ENCODE measurements around the gene CUTA.

CUTA gene

DNA sequence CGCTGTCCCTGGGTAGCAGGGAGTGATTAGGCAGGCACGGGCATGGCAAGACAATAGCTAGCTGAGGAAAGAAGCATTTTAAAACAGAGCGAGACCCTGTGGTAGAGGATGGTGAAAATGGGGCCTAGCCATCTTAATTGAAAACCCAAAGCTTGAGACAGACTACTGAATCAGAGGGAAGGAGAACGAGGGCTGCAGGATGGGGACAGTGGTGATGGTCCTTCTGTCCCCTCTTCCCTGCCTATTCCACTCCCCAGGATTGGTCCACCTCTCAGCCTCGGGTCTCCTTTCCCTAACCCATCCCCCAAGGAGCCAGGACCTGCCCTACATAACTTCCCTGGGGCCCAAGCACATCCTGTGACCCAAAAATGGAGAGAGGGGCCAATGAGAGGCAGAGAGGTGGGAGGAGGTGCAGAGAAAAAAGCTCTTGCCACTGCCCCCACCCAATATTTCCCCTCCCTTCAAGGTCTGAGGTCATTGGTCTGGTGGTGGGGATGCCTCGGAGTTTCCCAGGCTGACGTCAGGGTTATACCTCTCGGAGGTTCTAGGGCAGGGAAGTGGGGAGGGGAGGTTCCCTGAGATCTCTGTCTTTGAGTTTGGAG is 884 bp upstream of the CUTA start:
- Histone ChIP-seq H3K9ac (ENCODE audit: low read depth, low read length) (peak overlapping the region; percentile 78), H3K4me1 (ENCODE audit: control insufficient read depth, insufficient read depth, low read length) (peaks cover 25% of the 10 kb centered on the region)

GRCh38 chr6:33417128-33417902 is 592 bp downstream of the CUTA start:
- Histone ChIP-seq H3K4me1 (ENCODE audit: control insufficient read depth, insufficient read depth, low read length) (peaks cover 25% of the 10 kb centered on the region), H3K9me3 (replicated peaks; ENCODE audit: low read length) (no peaks in the 10 kb centered on the region), H3K27me3 (ENCODE audit: control insufficient read depth, insufficient read depth, low read length) (no peaks in the 10 kb centered on the region)

More for the DNA sequence above, 884 bp upstream of the CUTA start:
- H3K9me3 ChIP-seq (replicated peaks; ENCODE audit: low read length), result no peaks in the 10 kb centered on the region
- H3K4me3 ChIP-seq (ENCODE audit: low read length), result peak overlapping the region; percentile 67
- H3K4me2 ChIP-seq (ENCODE audit: low read length), result peak overlapping the region; percentile 95
- no peaks in the 10 kb centered on the region for H3K27me3 ChIP-seq (ENCODE audit: control insufficient read depth, insufficient read depth, low read length)
- H3K36me3 ChIP-seq (ENCODE audit: insufficient read depth, low read length), result peaks cover 25% of the 10 kb centered on the region

GRCh38 chr6:33416386-33417127 is 1.4 kb downstream of the CUTA start:
- no peaks in the 10 kb centered on the region for H3K9me3 ChIP-seq (replicated peaks; ENCODE audit: low read length)
- H3K9ac ChIP-seq (ENCODE audit: low read depth, low read length), result peak overlapping the region; percentile 87
- H3K4me3 ChIP-seq (ENCODE audit: low read length), result peak overlapping the region; percentile 80
- H3K27me3 ChIP-seq (ENCODE audit: control insufficient read depth, insufficient read depth, low read length), result no peaks in the 10 kb centered on the region
- H3K36me3 ChIP-seq (ENCODE audit: insufficient read depth, low read length), result peaks cover 40% of the 10 kb centered on the region
- peaks cover 27% of the 10 kb centered on the region for H3K4me1 ChIP-seq (ENCODE audit: control insufficient read depth, insufficient read depth, low read length)
- H3K4me2 ChIP-seq (ENCODE audit: low read length), result peak overlapping the region; percentile 92

More at GRCh38 chr6:33417128-33417902, 592 bp downstream of the CUTA start:
- Histone ChIP-seq H3K36me3 (ENCODE audit: insufficient read depth, low read length) (peaks cover 38% of the 10 kb centered on the region), H3K4me3 (ENCODE audit: low read length) (peak overlapping the region; percentile 80), H3K9ac (ENCODE audit: low read depth, low read length) (peak overlapping the region; percentile 87), H3K4me2 (ENCODE audit: low read length) (peak overlapping the region; percentile 92)

DNA sequence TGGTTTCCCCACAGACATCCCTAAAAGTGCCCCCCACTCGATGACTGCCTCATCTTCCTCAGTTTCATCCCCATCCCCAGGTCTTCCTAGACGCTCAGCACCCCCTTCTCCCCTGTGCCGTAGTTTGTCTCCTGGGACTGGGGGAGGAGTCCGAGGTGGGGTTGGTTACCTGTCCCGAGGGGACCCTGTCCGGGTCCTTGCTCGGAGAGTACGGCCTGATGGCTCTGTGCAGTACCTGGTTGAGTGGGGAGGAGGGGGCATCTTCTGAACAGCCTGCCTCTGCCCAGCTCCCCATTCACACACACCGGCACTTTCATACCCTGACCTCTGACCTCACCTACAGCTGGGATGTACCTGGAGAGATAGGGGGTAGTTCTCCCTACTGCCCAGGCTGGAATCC is 2.1 kb downstream of the CUTA start:
- Histone ChIP-seq H3K27me3 (ENCODE audit: control insufficient read depth, insufficient read depth, low read length) (no peaks in the 10 kb centered on the region), H3K36me3 (ENCODE audit: insufficient read depth, low read length) (peaks cover 40% of the 10 kb centered on the region), H3K9me3 (replicated peaks; ENCODE audit: low read length) (no peaks in the 10 kb centered on the region), H3K9ac (ENCODE audit: low read depth, low read length) (peak overlapping the region; percentile 87), H3K4me2 (ENCODE audit: low read length) (peak overlapping the region; percentile 92), H3K4me1 (ENCODE audit: control insufficient read depth, insufficient read depth, low read length) (peaks cover 31% of the 10 kb centered on the region), H3K4me3 (ENCODE audit: low read length) (peak overlapping the region; percentile 80)

- Histone ChIP-seq H3K4me2 (ENCODE audit: low read length) (peak overlapping the region; percentile 92), H3K4me1 (ENCODE audit: control insufficient read depth, insufficient read depth, low read length) (peaks cover 34% of the 10 kb centered on the region), H3K27me3 (ENCODE audit: control insufficient read depth, insufficient read depth, low read length) (no peaks in the 10 kb centered on the region), H3K9me3 (replicated peaks; ENCODE audit: low read length) (no peaks in the 10 kb centered on the region), H3K9ac (ENCODE audit: low read depth, low read length) (no peak overlapping the region), H3K4me3 (ENCODE audit: low read length) (no peak overlapping the region), H3K36me3 (ENCODE audit: insufficient read depth, low read length) (peaks cover 40% of the 10 kb centered on the region)
Observed at GRCh38 chr6:33414592-33415271, 3.2 kb downstream of the CUTA start.

DNA sequence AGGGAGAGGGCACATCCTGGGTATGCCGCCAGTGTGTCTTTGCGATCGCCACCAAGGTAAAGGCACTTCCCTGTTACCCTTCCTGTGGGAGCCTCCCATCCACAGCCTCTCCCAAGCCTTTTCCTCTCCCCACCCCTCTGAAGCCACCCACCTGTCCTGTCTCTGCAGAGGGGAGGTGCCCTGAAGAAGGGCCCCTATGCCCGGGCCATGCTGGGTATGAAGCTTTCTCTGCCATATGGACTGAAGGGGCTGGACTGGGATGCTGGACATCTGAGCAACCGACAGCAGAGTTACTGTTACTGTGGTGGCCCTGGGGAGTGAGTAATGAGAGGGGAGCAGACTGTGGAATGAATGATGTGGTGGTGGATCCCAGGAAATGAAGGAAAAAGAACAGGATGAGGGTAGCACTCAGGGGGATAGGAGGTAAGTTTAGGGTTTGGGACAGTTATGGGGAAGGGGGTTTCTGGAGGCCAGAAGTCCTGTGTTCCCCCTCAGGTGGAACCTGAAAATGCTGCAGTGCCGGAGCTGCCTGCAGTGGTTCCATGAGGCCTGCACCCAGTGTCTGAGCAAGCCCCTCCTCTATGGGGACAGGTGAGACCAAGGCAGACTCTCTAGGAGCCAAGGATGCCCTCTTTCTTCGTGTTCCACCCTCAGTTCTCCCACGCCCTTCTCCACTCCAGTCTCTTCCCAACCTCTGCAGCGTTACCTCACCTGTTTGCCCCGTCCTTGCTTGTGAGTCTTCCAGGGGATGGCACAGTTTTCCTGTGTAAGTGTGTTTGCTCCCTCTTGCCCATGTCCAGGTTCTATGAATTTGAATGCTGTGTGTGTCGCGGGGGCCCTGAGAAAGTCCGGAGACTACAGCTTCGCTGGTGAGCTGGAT is 4.4 kb downstream of the CUTA start:
- no peaks in the 10 kb centered on the region for H3K27me3 ChIP-seq (ENCODE audit: control insufficient read depth, insufficient read depth, low read length)
- peaks cover 34% of the 10 kb centered on the region for H3K4me1 ChIP-seq (ENCODE audit: control insufficient read depth, insufficient read depth, low read length)
- no peak overlapping the region for H3K4me3 ChIP-seq (ENCODE audit: low read length)
- H3K9me3 ChIP-seq (replicated peaks; ENCODE audit: low read length), result no peaks in the 10 kb centered on the region
- no peak overlapping the region for H3K4me2 ChIP-seq (ENCODE audit: low read length)
- H3K36me3 ChIP-seq (ENCODE audit: insufficient read depth, low read length), result peaks cover 40% of the 10 kb centered on the region
- H3K9ac ChIP-seq (ENCODE audit: low read depth, low read length), result no peak overlapping the region

GRCh38 chr6:33412140-33413009 is 5.5 kb downstream of the CUTA start:
- peak overlapping the region; percentile 96 for H3K4me2 ChIP-seq (ENCODE audit: low read length)
- peaks cover 44% of the 10 kb centered on the region for H3K36me3 ChIP-seq (ENCODE audit: insufficient read depth, low read length)
- no peaks in the 10 kb centered on the region for H3K9me3 ChIP-seq (replicated peaks; ENCODE audit: low read length)
- H3K27me3 ChIP-seq (ENCODE audit: control insufficient read depth, insufficient read depth, low read length), result no peaks in the 10 kb centered on the region
- H3K4me3 ChIP-seq (ENCODE audit: low read length), result no peak overlapping the region
- H3K9ac ChIP-seq (ENCODE audit: low read depth, low read length), result no peak overlapping the region
- peaks cover 31% of the 10 kb centered on the region for H3K4me1 ChIP-seq (ENCODE audit: control insufficient read depth, insufficient read depth, low read length)

DNA sequence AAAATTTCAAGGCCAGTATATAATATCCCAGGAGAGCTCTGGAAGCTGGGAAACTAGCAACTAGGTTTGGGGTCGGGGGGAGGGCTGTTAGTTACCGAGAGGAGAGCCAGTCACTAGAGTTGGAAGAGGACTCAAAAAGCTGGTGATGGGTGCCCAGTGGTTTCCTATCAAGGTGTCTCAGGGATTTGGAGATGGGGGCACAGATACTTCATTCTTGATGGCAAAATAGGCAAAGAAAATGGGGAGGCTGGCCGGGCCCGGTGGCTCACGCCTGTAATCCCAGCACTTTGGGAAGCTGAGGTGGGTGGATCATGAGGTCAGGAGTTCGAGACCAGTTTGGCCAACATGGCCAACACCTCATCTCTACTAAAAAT is 6.3 kb downstream of the CUTA start:
- H3K9ac ChIP-seq (ENCODE audit: low read depth, low read length), result peak overlapping the region; percentile 85
- peak overlapping the region; percentile 84 for H3K4me3 ChIP-seq (ENCODE audit: low read length)
- H3K4me2 ChIP-seq (ENCODE audit: low read length), result peak overlapping the region; percentile 96
- H3K27me3 ChIP-seq (ENCODE audit: control insufficient read depth, insufficient read depth, low read length), result no peaks in the 10 kb centered on the region
- peaks cover 29% of the 10 kb centered on the region for H3K4me1 ChIP-seq (ENCODE audit: control insufficient read depth, insufficient read depth, low read length)
- peaks cover 46% of the 10 kb centered on the region for H3K36me3 ChIP-seq (ENCODE audit: insufficient read depth, low read length)
- H3K9me3 ChIP-seq (replicated peaks; ENCODE audit: low read length), result no peaks in the 10 kb centered on the region

- H3K36me3 ChIP-seq (ENCODE audit: insufficient read depth, low read length), result peaks cover 48% of the 10 kb centered on the region
- peak within 1 kb of the TSS; percentile 99 for H3K4me2 ChIP-seq (ENCODE audit: low read length)
- H3K9me3 ChIP-seq (replicated peaks; ENCODE audit: low read length), result no peaks in the 10 kb centered on the region
- peaks cover 22% of the 10 kb centered on the region for H3K4me1 ChIP-seq (ENCODE audit: control insufficient read depth, insufficient read depth, low read length)
- peak within 1 kb of the TSS; percentile 85 for H3K9ac ChIP-seq (ENCODE audit: low read depth, low read length)
- no peaks in the 10 kb centered on the region for H3K27me3 ChIP-seq (ENCODE audit: control insufficient read depth, insufficient read depth, low read length)
- peak within 1 kb of the TSS; percentile 90 for H3K4me3 ChIP-seq (ENCODE audit: low read length)
Observed at GRCh38 chr6:33410711-33411631, 6.9 kb downstream of the CUTA start, which contains the start of gene PHF1. TSS of gene PHF1 (plus strand) at chr6:33411014. CDS start at chr6:33412264, 1,250 bp downstream.

All from skeletal muscle satellite cell (primary cell).